Stimulated activated CD8-positive, alpha-beta memory T cell treated with anti-CD3 and anti-CD28 coated beads, Interleukin-7, amount 100 ng/mL, for 48 hours (primary cell): ENCODE results near the gene UCKL1.
A peak's percentile ranks its signal among the peaks of the same experiment; 100 is the strongest.
"Not testable (repeated sequence)": the region's sequence is repeated elsewhere in the genome, so short reads cannot be mapped to it uniquely, and the experiment has no call there.

ENCODE experiments used
- DNase-seq, 2 donors: peaks; one replicate each; pipeline ENCODE4 v3.0.0-alpha.2; 2020; ENCODE audit warnings: low read depth in 1 of 2; ENCODE audit errors: extremely low read depth in 1 of 2

The UCKL1 gene

DNA sequence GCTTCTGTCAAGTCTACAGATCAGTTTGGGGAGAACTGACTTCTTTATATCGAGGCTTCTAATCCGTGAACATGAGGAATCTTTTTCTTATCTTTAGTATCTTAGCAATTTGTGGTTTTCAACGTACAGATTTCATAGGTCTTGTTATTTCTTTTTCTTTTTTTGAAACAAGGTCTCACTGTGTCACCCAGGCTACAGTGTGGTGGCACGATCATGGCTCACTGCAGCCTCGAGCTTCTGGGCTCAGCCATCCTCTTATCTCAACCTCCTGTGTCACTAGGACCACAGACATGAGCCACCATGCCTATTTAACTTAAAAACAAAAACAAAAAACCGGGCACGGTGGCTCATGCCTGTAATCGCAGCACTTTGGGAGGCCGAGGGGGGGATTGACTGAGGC lies 32.0 kb downstream of the UCKL1 start:
- no peak for DNase-seq

DNA sequence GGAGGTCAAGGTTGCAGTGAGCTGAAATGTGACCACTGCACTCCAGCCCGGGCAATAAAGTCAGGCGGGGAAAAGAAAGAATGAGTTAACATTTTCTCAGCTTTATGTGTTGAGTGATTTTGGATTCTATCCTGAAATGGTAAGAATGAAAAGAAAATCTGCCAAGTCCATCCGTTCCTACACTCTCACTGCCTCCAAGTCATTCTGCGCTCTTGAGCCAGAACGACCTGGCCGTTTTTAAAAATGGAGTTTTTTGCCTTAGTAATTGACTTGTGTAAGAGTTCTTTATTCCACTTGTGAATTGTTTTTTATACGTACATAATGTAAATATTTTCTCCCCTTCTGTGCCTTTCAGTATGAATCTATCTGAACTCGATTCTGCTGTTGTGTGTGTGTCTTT lies 32.6 kb downstream of the UCKL1 start:
- no peak for DNase-seq

DNA sequence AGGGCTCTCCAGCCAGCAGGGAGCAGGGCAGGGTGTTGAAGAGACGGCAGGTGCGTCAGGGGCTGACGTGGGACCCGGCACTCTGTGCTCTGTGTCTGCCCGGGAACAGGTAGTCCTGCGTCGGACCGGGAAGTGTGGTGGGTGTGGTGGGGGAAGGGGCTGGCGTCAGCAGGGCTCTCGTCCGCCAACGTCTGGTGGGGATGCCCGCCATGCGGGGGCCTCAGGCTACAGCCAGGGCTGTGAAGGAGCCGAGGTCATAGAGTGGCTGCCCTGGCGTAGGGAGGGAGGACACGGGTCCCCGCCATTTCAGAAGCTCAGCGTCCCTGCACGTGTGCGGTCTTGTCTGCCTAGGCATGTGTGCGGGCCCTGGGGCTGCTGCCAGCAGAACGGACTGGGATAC lies 36.0 kb downstream of the UCKL1 start:
- no peak for DNase-seq

DNA sequence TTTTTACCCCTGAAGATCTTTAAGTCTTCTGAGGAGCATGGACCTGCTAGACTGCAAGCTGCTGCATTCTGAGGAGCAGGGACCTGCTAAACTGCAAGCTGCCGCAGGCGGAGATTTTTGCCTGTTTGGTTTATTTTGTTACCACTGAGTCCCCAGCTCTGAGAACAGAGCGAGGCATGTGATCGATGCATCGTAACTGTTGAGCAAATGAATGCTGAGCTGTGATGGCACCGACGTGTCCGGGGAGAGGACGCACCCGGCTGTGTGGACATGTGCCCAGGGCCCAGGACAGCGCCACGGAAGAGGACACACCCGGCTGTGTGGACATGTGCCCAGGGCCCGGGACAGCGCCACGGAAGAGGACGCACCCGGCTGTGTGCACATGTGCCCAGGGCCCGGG lies 37.1 kb downstream of the UCKL1 start:
- no peak for DNase-seq

DNA sequence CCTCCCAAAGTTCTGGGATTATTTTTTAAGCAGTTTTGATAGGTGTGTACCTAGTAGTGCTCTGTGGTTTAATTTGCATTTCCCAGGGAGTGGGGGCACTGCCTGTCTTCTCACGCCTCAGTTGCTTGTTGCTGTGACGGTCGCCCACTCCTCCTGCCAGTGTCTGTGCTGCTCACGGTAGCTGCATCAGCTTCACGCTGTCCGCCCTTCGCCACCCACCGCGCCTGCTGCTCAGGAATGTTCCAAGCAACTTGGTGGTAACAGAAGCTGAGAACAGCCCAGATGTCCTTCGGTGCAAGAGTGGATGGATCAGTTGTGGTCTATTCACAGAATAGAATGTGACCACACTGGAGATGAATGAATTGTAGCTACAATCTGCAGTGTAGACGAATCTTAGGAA lies 38.4 kb downstream of the UCKL1 start:
- no peak for DNase-seq

DNA sequence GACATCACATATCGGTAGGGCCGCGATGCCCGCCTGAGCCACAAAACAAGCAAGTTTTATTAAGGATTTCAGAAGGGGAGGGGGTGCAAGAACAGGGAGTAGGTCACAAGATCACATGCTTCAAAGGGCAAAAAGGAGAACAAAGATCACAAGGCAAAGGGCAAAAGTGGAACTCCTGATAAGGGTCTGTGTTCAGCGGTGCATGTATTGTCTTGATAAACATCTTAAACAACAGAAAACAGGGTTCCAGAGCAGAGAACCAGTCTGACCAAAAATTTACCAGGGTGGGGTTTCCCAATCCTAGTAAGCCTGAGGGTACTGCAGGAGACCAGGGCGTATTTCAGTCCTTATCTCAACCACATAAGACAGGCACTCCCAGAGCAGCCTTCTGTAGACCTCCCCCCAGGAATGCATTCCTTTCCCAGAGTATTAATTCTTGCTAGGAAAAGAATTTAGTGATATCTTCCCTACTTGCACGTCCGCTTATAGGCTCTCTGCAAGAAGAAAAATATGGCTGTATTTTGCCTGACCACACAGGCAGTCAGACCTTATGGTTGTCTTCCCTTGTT lies 39.8 kb downstream of the UCKL1 start:
- DNase-seq, result not testable (repeated sequence)

DNA sequence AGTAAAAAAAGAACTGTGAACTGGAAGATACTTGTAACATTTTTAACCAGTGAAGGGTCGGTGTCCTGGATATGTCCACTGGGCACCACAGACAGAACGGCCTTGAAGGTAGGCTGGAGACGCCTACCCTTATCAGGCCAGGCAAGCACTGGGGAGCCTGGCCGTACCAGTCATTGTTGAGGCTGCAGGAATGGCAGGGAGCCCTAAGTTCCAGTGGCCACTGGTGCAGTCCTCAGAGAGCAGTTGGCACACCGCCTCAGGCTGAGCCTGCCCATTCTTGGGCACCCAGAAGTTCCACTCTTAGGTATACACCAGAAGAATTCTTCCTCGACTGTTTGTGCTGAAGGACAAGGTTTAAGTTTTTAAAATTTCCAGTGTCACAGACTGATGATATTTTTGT lies 40.7 kb downstream of the UCKL1 start:
- DNase-seq, result no peak

DNA sequence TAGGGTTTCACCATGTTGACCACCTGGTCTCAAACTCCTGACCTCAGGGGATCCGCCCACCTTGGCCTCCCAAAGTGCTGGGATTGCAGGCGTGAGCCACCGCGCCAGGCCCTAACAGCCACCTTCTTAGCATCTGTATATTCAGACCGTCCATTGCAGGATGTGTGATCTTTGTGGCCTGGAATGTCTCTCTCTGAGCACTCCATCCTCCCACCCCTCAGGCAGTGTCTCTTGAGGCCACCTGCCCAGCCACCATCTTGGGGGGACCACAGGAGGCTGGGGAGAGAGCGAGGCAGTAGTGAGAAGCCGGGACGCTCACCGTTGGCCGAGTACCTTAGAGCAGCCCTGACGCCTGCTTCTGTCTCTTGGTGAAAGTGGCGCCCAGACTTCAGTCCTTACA lies 42.4 kb downstream of the UCKL1 start:
- DNase-seq, result no peak

DNA sequence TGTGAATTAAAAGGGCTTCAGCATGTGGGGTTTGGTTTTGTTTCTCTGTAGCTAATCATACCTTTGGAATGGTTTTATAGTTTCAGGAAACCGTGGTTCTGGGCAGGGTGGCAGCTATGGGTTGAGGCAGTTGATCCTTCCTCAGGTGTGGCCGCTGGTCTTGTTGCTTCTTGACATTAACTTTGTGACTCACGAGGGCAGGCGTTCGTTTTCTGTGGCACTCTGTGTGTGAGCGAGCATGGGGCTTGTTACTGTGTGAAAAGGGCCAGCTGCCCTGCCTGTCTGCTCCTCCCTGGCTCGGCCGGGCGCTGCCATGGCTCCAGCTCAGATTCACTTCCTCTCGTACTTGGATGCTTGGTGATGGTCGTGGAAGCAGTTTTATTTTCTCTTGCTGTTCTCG lies 45.0 kb downstream of the UCKL1 start:
- no peak for DNase-seq

DNA sequence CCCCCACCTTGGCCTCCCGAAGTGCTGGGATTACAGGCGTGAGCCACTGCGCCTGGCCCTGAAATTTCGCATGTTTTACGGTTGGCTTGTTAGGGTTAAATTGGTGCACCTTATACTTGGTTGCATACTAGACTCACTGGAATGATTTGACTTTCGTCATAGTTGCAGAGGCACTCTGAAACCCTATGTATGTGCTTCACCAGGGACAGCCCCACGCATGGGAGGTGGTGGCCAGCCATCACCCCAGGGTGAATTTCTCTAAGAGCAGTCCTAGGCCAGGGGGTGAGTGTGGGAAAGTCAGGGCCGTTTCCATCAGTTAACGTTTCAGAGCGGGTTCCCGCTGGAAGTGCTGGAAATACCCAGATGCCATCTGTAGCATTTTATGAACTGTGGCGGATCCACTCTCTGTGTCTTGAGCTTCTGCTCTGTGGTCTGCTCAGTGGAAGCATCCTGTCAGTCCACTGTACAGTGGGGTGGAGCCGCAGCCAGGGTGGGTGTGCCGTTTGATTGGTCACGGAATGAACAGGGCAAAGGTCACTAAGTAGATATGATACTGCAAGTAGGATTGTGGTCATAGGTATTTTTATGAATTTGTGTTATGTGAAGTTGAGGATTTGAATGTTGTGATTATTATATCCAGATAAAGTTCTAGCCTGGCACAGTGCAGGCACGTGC lies 48.1 kb downstream of the UCKL1 start:
- no peak for DNase-seq

DNA sequence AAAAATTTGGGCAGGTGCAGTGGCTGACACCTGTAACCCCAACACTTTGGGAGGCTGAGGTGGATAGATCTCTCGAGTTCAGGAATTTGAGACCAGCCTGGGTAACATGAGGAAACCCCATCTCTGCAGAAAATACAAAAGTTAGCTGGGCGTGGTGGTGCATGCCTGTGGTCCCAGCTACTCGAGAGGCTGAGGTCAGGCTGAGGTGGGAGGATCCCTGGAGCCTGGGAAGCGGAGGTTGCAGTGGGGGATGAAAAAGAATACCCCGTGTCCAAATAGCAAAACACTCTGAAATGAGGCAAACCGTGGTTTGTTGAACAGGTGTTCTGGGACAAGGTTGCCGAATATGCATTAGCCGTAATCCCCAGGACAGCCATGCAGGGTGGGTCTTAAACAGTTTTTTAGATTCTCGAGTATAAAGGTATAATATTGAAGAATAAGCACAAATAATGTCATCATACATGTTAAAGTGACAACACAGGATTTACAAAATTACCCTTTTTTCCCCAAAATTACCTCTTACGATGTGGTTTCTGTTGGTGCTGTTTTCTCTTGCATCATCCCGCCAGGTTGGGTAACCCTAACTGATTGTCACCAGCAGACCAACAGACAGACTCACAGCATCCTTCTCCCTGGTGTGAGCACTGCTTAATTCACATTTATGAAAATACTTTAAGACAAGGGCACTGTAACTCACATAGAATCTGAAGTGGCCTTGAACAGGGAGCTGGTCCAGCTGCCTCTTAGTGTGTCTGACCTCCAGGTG lies 52.2 kb downstream of the UCKL1 start:
- DNase-seq, result no peak

DNA sequence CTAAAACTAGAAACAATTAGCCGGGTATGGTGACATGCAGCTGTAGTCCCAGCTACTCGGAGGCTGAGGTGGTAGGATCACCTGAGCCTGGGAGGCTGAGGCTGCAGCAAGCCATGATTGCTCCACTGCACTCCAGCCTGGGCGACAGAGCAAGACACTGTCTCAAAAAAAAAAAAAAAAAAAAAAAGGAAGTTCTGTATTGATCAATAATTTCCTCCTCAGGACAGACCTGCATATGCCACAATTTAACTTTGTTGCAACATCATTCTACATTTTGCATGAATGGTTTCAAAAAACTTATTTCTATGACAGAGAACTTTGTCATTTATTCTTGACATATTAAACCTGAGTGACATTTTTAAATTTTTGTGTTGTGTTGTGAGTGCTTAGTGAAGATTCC lies 55.8 kb downstream of the UCKL1 start:
- no peak for DNase-seq

DNA sequence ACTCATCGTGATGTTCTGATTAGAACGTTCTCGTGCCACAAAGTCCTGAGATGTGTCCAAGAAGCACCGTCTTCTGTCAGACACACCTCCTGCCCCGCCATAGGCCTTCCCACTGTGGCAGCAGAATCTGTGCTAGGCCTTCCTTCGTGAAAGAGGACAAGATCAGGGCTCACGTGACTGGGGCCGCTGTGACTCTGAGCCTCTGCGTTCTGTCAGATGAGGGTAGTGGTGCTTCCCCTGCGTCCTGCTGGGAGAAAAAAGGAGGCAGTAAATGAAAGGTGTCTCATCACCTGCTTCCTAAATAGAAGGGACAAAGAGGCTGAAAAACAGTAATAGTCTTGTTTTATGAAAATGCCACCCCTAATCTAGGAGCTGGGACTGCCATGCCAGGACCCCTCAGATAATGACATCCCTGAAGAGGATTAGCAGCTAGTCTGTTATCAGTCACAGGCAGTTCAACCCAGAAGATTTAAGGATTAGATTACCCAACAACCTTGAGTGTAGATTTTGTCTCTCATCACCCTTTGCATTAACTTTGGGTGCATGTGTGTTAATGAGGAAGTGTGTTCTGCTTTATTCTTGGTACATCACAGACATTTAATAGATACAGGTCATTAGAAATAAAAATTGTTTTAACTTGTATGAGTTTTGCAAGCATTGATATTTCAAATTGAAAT lies 57.2 kb downstream of the UCKL1 start:
- DNase-seq, result no peak

DNA sequence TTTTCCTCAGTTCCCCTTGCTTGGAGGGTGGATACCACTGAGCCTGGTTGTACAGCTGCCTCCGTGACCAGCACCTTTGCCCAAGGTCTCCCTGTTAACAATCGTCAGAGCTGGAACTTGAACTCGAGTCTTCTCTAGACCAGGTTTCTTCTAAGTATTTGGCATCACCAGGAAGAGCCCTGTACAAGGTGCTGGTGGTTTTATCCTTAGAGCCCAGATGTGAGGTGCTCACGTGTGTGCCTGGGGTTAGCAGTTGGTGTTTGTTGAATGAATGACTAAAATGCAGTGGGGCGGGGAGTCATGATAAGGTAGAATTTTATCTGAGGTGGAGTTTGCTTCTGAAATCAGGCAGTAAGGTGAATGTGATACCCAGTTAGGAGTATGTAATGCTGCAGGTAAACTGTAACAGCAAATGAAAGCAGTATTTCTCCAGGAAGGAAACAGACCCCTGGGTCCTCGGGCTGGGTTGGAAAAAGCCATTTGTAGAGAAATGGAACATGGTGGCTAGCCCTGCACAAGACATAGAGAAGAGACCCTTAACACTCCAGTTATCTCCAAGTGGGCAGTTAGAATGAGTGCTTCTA lies 58.1 kb downstream of the UCKL1 start:
- DNase-seq, result no peak

DNA sequence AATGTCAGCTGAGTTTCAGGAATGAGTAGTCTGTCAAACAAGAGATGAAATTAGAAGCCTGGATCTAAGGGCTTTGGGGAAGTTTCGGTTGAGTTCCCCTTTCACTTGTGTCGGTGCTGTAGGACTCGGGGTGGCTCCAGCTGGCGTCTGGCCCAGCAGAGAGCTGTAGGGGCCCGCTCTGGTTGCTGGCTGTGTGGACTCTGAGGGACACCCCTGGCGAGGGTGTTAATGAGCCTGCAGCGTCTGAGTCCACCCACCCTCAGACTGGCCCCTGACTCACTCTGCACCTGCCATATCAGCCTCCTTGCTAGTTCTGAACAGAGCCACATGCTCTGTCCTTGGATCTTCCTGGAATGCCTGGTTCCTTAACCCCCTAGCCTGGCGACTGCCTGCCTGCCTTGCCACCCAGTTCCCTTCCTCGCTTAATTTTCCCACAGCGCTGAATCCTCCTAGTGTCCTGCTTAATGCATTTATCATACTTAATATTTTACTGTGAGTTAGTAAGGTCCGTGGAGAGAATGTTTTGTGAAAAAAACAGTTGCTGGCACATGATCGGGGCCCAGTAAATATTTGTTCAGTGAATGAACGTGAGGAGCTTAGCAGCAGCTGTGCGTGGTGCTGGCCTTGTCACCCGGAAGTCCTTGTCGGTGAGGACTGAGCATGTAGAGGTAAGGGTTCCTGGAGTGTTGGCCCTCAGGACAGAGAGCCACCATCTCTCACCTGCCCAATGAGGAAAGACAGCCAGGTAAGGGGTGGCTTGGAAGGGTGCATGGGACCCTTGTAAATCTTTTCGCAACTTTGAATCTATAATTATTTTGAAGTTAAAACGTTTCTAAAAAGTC lies 59.7 kb downstream of the UCKL1 start:
- DNase-seq, result no peak

DNA sequence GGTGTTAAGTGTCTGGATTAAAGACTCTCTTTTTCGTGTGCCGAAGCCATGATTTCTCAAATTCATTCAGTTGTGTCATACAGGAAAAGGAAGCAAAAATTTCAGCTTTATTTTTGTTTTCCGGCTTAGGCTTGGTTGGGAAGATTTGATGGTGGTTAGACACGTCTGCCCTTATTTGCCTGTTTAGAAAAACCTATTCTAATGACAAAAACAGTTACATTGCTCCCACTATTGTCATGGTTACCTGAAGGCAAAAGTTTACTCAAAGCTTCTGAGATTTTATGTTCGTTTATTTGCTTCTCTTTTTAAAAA lies 60.3 kb downstream of the UCKL1 start:
- no peak for DNase-seq

DNA sequence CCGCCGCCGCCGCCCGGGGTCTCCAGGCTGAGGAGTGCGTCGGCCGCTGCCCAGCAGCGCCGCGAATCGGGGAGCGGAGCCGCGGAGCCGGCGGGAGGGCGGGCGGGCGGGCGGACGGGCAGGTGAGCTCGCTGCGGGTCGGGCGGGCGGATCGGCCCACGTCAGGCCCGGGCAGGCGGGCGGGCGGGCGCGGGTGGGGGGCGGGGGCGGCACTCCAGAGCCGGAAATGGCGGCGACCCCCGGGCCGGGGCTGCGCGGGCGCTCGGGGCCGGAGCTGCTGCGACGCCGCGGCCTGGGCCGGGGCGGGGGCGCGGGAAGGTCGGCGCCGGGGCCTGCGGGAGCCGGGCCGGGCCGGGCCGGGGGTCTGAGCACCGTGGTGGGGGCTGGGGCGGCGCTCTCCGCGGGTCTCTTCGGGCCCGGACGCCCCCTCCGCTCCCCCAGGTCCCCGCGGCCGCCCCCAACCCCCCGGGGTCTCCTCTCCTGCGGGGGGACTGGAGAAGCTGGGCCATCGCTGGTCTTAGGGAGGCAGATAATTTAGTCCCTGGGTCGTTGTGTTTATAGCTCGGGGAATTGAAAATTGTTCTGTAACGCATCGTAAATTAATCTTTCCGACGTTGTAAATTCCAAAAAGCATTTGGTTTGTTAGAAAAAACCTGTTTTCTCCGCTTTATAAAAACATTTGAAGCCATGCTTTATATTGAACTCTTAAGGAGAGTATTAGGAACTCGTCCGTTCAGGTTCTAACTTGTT lies 60.8 kb downstream of the UCKL1 start:
- no peak for DNase-seq

DNA sequence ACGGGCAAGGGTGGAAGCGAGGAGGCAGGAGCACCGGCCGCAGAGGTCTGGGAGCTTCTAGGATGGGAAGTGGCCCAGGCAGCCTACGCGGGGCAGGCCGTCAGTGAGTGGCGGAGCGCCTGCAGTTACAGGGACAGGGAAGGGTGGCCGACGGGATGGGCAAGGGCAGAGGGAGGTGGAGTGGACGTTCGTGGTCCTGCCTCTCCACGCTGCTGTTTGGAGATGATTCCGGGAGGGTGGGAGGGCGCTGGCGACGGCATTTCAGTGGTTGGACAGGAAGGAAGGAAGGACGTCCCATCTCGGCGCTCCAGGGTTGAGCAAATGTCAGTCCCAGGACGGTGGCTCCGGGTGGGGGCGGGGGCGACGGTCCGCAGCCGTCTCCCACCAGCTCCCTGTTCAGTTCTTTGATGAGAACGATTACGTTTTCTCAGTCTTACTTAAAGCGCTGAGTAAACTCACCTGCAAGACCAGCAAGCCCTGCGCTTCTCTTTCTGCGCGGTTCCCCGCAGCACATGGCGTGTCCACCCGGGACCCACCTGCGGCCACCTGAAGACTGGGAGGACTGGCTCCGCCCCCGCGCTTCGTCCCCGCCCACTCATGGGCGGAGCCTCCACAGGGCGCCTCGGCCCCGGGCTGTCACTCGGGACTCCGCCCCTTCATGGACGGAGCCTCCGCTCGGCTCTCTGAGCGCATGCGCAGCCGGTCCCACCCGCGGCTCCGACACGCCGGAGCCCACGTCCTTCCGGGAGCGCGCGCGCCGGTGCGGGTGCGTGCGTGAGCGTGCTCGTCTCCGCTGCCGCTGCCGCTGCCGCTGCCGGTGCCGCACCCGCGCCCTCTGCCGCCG lies 61.6 kb downstream of the UCKL1 start, which contains the start of gene DNAJC5:
DNAJC5 (plus strand) TSS at position 769 of the 844 bp plus-strand sequence. CDS start 33,220 bp downstream, outside the sequence.
- DNase-seq, result peak; percentile 90 to 92

DNA sequence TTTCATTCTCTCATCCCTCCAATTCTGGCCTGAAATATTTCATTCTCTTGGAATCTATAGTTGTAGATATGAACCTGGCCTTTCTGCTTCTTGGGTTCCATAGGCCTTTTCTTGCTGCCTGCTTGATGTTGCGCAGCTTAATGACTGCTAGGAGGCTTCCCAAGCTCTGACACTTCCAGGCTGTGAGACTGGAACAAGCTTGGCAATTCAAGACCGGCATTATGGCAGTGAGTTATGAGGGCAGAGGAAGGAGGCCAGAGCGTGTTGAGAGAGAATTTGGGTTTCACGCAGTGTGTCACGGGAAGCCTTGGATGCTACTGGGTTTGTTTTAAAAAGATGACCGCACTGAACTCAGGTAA lies 62.2 kb downstream of the UCKL1 start:
- DNase-seq, result no peak
